HepG2 (cell line): Measurements from ENCODE around the gene ALDH1A1. TPM values are rescaled to one million over a fixed set of nuclear protein-coding genes. Genes with fewer than 3 reads are reported as not detected.

Experiments
- ATAC-seq: fragments of 200-7000 bp; cut with Tn5 transposase; 3 replicates; pipeline ENCODE4 v1.9.1; 2020; ENCODE audit warnings: mild to moderate bottlenecking, moderate library complexity
- BruUV-seq: library from RNA; stranded (reverse); fragments of 400-500 nt; replicated peaks from 2 replicates; lab custom pipeline; 2021; lab: Mats Ljungman, UMichigan
- CTCF ChIA-PET: fragments of 300-600 bp; formaldehyde crosslinking; extraction: SDS; loops from one replicate; lab custom pipeline; 2021; ENCODE audit warnings: low total read pairs, inconsistent platforms, low intra/inter-chr PET ratio; lab: Yijun Ruan, JAX
- POLR2A ChIA-PET: fragments of 350-600 bp; sonication (Branson Sonifier 250); formaldehyde crosslinking; loops from one replicate; lab custom pipeline; 2020; ENCODE audit warnings: antibody characterized with exemption, inconsistent platforms; lab: Yijun Ruan, JAX
- DNase-seq: peaks from one replicate; pipeline ENCODE4 v3.0.0-alpha.2; 2015; ENCODE audit warnings: low spot score
- FAIRE-seq: peaks from 3 replicates; lab custom pipeline; 2011; peaks lifted over from hg19 to GRCh38; lab: Jason Lieb, UNC
- H2AFZ ChIP-seq: one replicate; pipeline ENCODE4 v1.6.1; 2011; ENCODE audit warnings: low read length, inconsistent platforms
- H3K27ac ChIP-seq: fragments of 300-600 bp; 3 replicates; pipeline ENCODE4 v1.8.0; 2011; ENCODE audit warnings: mixed run types, mild to moderate bottlenecking, mixed read lengths, low read length, inconsistent platforms; ENCODE audit not compliant: insufficient read depth; ENCODE audit errors: extremely low read length
- H3K27me3 ChIP-seq, 2 experiments: fragments of 200-600 bp in 1 of 2; 2 replicates in 1 of 2; 3 replicates in 1 of 2; pipeline versions ENCODE4 v1.6.0 to v1.8.0; 2011; ENCODE audit warnings: low read length in 2 of 2, mild to moderate bottlenecking in 2 of 2, moderate library complexity in 2 of 2, inconsistent platforms in 1 of 2; ENCODE audit not compliant: insufficient read depth in 2 of 2, control insufficient read depth in 1 of 2
- H3K36me3 ChIP-seq, 2 experiments: fragments of 200-600 bp in 1 of 2; replicated peaks in 1 of 2; 2 replicates in 1 of 2; 3 replicates in 1 of 2; pipeline versions ENCODE4 v1.5.1 to v1.8.0; 2011; ENCODE audit warnings: low read length in 2 of 2, inconsistent platforms in 1 of 2; ENCODE audit not compliant: insufficient read depth in 2 of 2, control insufficient read depth in 1 of 2
- H3K4me1 ChIP-seq: 2 replicates; pipeline ENCODE4 v1.5.1; 2012; ENCODE audit warnings: low read length, inconsistent platforms; ENCODE audit not compliant: insufficient read depth
- H3K4me2 ChIP-seq: 2 replicates; pipeline ENCODE4 v1.6.0; 2011; ENCODE audit warnings: low read depth, low read length, inconsistent platforms
- H3K4me3 ChIP-seq, 3 experiments: fragments of 200-600 bp in 1 of 3; sonication (generic), shearing (Covaris generic) in 1 of 3; replicated peaks in 1 of 3; 2 replicates each; pipeline ENCODE4 v1.5.1; 2011 to 2016; ENCODE audit warnings: low read length in 3 of 3, inconsistent platforms in 2 of 3, low read depth in 2 of 3, mild to moderate bottlenecking in 2 of 3, control low read depth in 1 of 3, mixed read lengths in 1 of 3; ENCODE audit not compliant: insufficient read depth in 1 of 3
- H3K79me2 ChIP-seq: one replicate; pipeline ENCODE4 v1.6.1; 2011; ENCODE audit warnings: low read length, inconsistent platforms; ENCODE audit not compliant: insufficient read depth
- H3K9ac ChIP-seq: 2 replicates; pipeline ENCODE4 v1.6.0; 2011; ENCODE audit warnings: mild to moderate bottlenecking, low read depth, low read length, inconsistent platforms; ENCODE audit not compliant: insufficient read depth
- H3K9me3 ChIP-seq: 2 replicates; pipeline ENCODE4 v1.5.1; 2012; ENCODE audit warnings: mild to moderate bottlenecking, low read length
- H4K20me1 ChIP-seq: 2 replicates; pipeline ENCODE4 v1.6.0; 2011; ENCODE audit warnings: inconsistent platforms, mild to moderate bottlenecking, low read length, moderate library complexity; ENCODE audit not compliant: insufficient read depth
- CBX2 ChIP-seq, 2 experiments: fragments of 200-600 bp in 1 of 2; sonication (generic); formaldehyde crosslinking in 1 of 2; IDR thresholded peaks; 2 replicates each; pipeline versions ENCODE4 v1.7.0 to v1.8.1; 2018 to 2022; ENCODE audit warnings: low read depth in 2 of 2, low read length in 1 of 2, mild to moderate bottlenecking in 1 of 2, missing genetic modification reagents in 1 of 2
- ESRRA ChIP-seq: sonication (generic); formaldehyde crosslinking; IDR thresholded peaks from 2 replicates; pipeline ENCODE4 v1.5.1; 2020; ENCODE audit warnings: mild to moderate bottlenecking, low read depth, missing genetic modification reagents
- SOX13 ChIP-seq, 3 experiments: fragments of 450-650 bp in 1 of 3; sonication (generic) in 1 of 3; formaldehyde crosslinking in 1 of 3; IDR thresholded peaks in 2 of 3; conservative IDR thresholded peaks in 1 of 3; 2 replicates each; pipeline versions ENCODE4 v1.5.0 to v1.6.1; 2016 to 2020; ENCODE audit warnings: antibody characterized with exemption in 1 of 3, mild to moderate bottlenecking in 1 of 3, missing compliant biosample characterization in 1 of 3, missing genetic modification reagents in 1 of 3, moderate library complexity in 1 of 3
- STAG1 ChIP-seq: sonication (generic); formaldehyde crosslinking; IDR thresholded peaks from 2 replicates; pipeline ENCODE4 v1.4.0; 2020; ENCODE audit warnings: missing genetic modification reagents
- ZBED4 ChIP-seq: sonication (generic); formaldehyde crosslinking; IDR thresholded peaks from 2 replicates; pipeline ENCODE4 v1.4.0; 2020; ENCODE audit warnings: missing genetic modification reagents, borderline replicate concordance
- ZNF318 ChIP-seq: sonication (generic); formaldehyde crosslinking; IDR thresholded peaks from 2 replicates; pipeline ENCODE4 v1.4.0; 2020; ENCODE audit warnings: mild to moderate bottlenecking, missing genetic modification reagents
- WGBS: methylation state at CpG from one replicate; pipeline ENCODE4 v1.1.6; 2017; ENCODE audit warnings: low lambda C conversion rate; 5-methylcytosine and 5-hydroxymethylcytosine counted together
- in situ Hi-C: cut with HindIII; loops from 2 replicates; pipeline ENCODE4 v1.10.0; 2017; ENCODE audit warnings: low pct_unique_long_range_greater_than_20kb; ENCODE audit not compliant: extremely low pct_ligation_motif_present
- intact Hi-C: fragments of 100-400 bp; cut with micrococcal nuclease; formaldehyde crosslinking; loops from one replicate; pipeline ENCODE4 v1.10.0; 2022; ENCODE audit not compliant: unreplicated experiment
- polyA plus RNA-seq, 8 experiments: library from polyadenylated mRNA; depleted of rRNA in 3 of 8; stranded (reverse) in 7 of 8; unstranded in 1 of 8; fragments of >200 nt; fragmentation: Illumina TruSeq in 4 of 8; extraction: Trizol in 4 of 8; gene quantifications; 2 replicates each; pipeline versions ENCODE4 v1.2.1 to v1.2.3, GENCODE V29; 2011 to 2016; ENCODE audit warnings: low read depth in 4 of 8, missing spikeins in 1 of 8, mixed read lengths in 1 of 8; ENCODE audit not compliant: insufficient read depth in 1 of 8
- total RNA-seq, 5 experiments: library from RNA; depleted of rRNA; stranded (reverse); fragments of >200 nt; fragmentation: Illumina TruSeq; extraction: Trizol; gene quantifications; 2 replicates each; pipeline ENCODE4 v1.2.3, GENCODE V29; 2016; ENCODE audit warnings: low read depth in 1 of 5

The ALDH1A1 gene
- total and polyA plus RNA-seq, 2 of the 13 experiments (the other 11 are each of a cell fraction or from before 2014, with no cell fraction given): 88.2 to 439 TPM

- TF ChIP-seq ZBED4 (CRISPR knock-in tag) (no peak), CBX2 (IDR thresholded peaks at IDR 0.05; ENCODE audit: low read depth, low read length) (no peak), CBX2 (CRISPR knock-in tag; IDR thresholded peaks at IDR 0.05; ENCODE audit: low read depth) (no peak), SOX13 (IDR thresholded peaks at IDR 0.05) (no peak), SOX13 (CRISPR knock-in tag; conservative IDR thresholded peaks at IDR 0.05 in 1 of 2, IDR thresholded peaks at IDR 0.05 in 1 of 2) (no peak)
- TF ChIP-seq, all 625 proteins: peak for 0
Observed at GRCh38 chr9:72891043-72891442, 61.8 kb downstream of the ALDH1A1 start (continued).

GRCh38 chr9:72888943-72889342 lies 63.9 kb downstream of the ALDH1A1 start:
- H3K4me2 ChIP-seq: no peak overlapping the region
- no peaks in the 10 kb centered on the region for H3K9me3 ChIP-seq
- ATAC-seq (no peak), FAIRE-seq (no peak), DNase-seq (no peak)
- intact Hi-C loops (no loop called here), in situ Hi-C loops (no loop called here)
- no peaks in the 10 kb centered on the region for H3K79me2 ChIP-seq
- ChIA-PET POLR2A (no interaction called here), CTCF (no interaction called here)
- H3K4me3 ChIP-seq: no peak overlapping the region
- H3K9ac ChIP-seq: no peak overlapping the region
- H4K20me1 ChIP-seq: no peaks in the 10 kb centered on the region
- H3K4me1 ChIP-seq: no peaks in the 10 kb centered on the region
- no peak overlapping the region for H3K27ac ChIP-seq
- no peak overlapping the region for H2AFZ ChIP-seq
- 0 out of 5 replicates have a peak, but pooled peaks cover 1 to 5% of the 10 kb centered on the region in 2 experiments for H3K36me3 ChIP-seq
- 92% methylated on average over 2 of the region's 2 CpGs for WGBS
- H3K27me3 ChIP-seq: no peaks in the 10 kb centered on the region
- no TSS peak for BruUV-seq
- TF ChIP-seq ZNF318 (no peak), STAG1 (CRISPR knock-in tag) (no peak), ESRRA (CRISPR knock-in tag) (no peak)
